HepG2 (cell line): Measurements from ENCODE around the gene HOXA6. TPM values are rescaled to one million over a fixed set of nuclear protein-coding genes. Genes with fewer than 3 reads are reported as not detected.

Experiments
- ATAC-seq: fragments of 200-7000 bp; cut with Tn5 transposase; 3 replicates; pipeline ENCODE4 v1.9.1; 2020; ENCODE audit warnings: mild to moderate bottlenecking, moderate library complexity
- BruUV-seq: library from RNA; stranded (reverse); fragments of 400-500 nt; replicated peaks from 2 replicates; lab custom pipeline; 2021; lab: Mats Ljungman, UMichigan
- CTCF ChIA-PET: fragments of 300-600 bp; formaldehyde crosslinking; extraction: SDS; loops from one replicate; lab custom pipeline; 2021; ENCODE audit warnings: low total read pairs, inconsistent platforms, low intra/inter-chr PET ratio; lab: Yijun Ruan, JAX
- POLR2A ChIA-PET: fragments of 350-600 bp; sonication (Branson Sonifier 250); formaldehyde crosslinking; loops from one replicate; lab custom pipeline; 2020; ENCODE audit warnings: antibody characterized with exemption, inconsistent platforms; lab: Yijun Ruan, JAX
- DNase-seq: peaks from one replicate; pipeline ENCODE4 v3.0.0-alpha.2; 2015; ENCODE audit warnings: low spot score
- FAIRE-seq: peaks from 3 replicates; lab custom pipeline; 2011; peaks lifted over from hg19 to GRCh38; lab: Jason Lieb, UNC
- H2AFZ ChIP-seq: one replicate; pipeline ENCODE4 v1.6.1; 2011; ENCODE audit warnings: low read length, inconsistent platforms
- H3K27ac ChIP-seq: fragments of 300-600 bp; 3 replicates; pipeline ENCODE4 v1.8.0; 2011; ENCODE audit warnings: mixed run types, mild to moderate bottlenecking, mixed read lengths, low read length, inconsistent platforms; ENCODE audit not compliant: insufficient read depth; ENCODE audit errors: extremely low read length
- H3K27me3 ChIP-seq, 2 experiments: fragments of 200-600 bp in 1 of 2; 2 replicates in 1 of 2; 3 replicates in 1 of 2; pipeline versions ENCODE4 v1.6.0 to v1.8.0; 2011; ENCODE audit warnings: low read length in 2 of 2, mild to moderate bottlenecking in 2 of 2, moderate library complexity in 2 of 2, inconsistent platforms in 1 of 2; ENCODE audit not compliant: insufficient read depth in 2 of 2, control insufficient read depth in 1 of 2
- H3K36me3 ChIP-seq, 2 experiments: fragments of 200-600 bp in 1 of 2; replicated peaks in 1 of 2; 2 replicates in 1 of 2; 3 replicates in 1 of 2; pipeline versions ENCODE4 v1.5.1 to v1.8.0; 2011; ENCODE audit warnings: low read length in 2 of 2, inconsistent platforms in 1 of 2; ENCODE audit not compliant: insufficient read depth in 2 of 2, control insufficient read depth in 1 of 2
- H3K4me1 ChIP-seq: 2 replicates; pipeline ENCODE4 v1.5.1; 2012; ENCODE audit warnings: low read length, inconsistent platforms; ENCODE audit not compliant: insufficient read depth
- H3K4me2 ChIP-seq: 2 replicates; pipeline ENCODE4 v1.6.0; 2011; ENCODE audit warnings: low read depth, low read length, inconsistent platforms
- H3K4me3 ChIP-seq, 3 experiments: fragments of 200-600 bp in 1 of 3; sonication (generic), shearing (Covaris generic) in 1 of 3; replicated peaks in 1 of 3; 2 replicates each; pipeline ENCODE4 v1.5.1; 2011 to 2016; ENCODE audit warnings: low read length in 3 of 3, inconsistent platforms in 2 of 3, low read depth in 2 of 3, mild to moderate bottlenecking in 2 of 3, control low read depth in 1 of 3, mixed read lengths in 1 of 3; ENCODE audit not compliant: insufficient read depth in 1 of 3
- H3K79me2 ChIP-seq: one replicate; pipeline ENCODE4 v1.6.1; 2011; ENCODE audit warnings: low read length, inconsistent platforms; ENCODE audit not compliant: insufficient read depth
- H3K9ac ChIP-seq: 2 replicates; pipeline ENCODE4 v1.6.0; 2011; ENCODE audit warnings: mild to moderate bottlenecking, low read depth, low read length, inconsistent platforms; ENCODE audit not compliant: insufficient read depth
- H3K9me3 ChIP-seq: 2 replicates; pipeline ENCODE4 v1.5.1; 2012; ENCODE audit warnings: mild to moderate bottlenecking, low read length
- H4K20me1 ChIP-seq: 2 replicates; pipeline ENCODE4 v1.6.0; 2011; ENCODE audit warnings: inconsistent platforms, mild to moderate bottlenecking, low read length, moderate library complexity; ENCODE audit not compliant: insufficient read depth
- NFIB ChIP-seq: sonication (generic); formaldehyde crosslinking; IDR thresholded peaks from 2 replicates; pipeline ENCODE4 v1.9.0; 2021; ENCODE audit warnings: missing genetic modification reagents, mild to moderate bottlenecking, borderline replicate concordance
- SIN3A ChIP-seq: IDR thresholded peaks from 2 replicates; pipeline ENCODE4 v1.6.1; 2011; ENCODE audit warnings: low read depth, mild to moderate bottlenecking, control low read depth, low read length, borderline replicate concordance
- ZBTB7B ChIP-seq: sonication (generic); formaldehyde crosslinking; IDR thresholded peaks from 2 replicates; pipeline ENCODE4 v1.4.0; 2020; ENCODE audit warnings: missing genetic modification reagents
- ZNF260 ChIP-seq: sonication (generic); formaldehyde crosslinking; IDR thresholded peaks from 2 replicates; pipeline ENCODE4 v1.4.0; 2020; ENCODE audit warnings: missing genetic modification reagents, low read depth, mild to moderate bottlenecking, borderline replicate concordance
- ZNF383 ChIP-seq: sonication (generic); formaldehyde crosslinking; IDR thresholded peaks from 2 replicates; pipeline ENCODE4 v1.4.0; 2020; ENCODE audit warnings: missing genetic modification reagents, mild to moderate bottlenecking, borderline replicate concordance
- ZNF562 ChIP-seq: sonication (generic); formaldehyde crosslinking; IDR thresholded peaks from 2 replicates; pipeline ENCODE4 v1.8.0; 2022; ENCODE audit warnings: missing genetic modification reagents, borderline replicate concordance
- ZNF563 ChIP-seq: sonication (generic); formaldehyde crosslinking; IDR thresholded peaks from 2 replicates; pipeline ENCODE4 v1.8.0; 2022; ENCODE audit warnings: mild to moderate bottlenecking, moderate library complexity, missing genetic modification reagents
- ZNF570 ChIP-seq: sonication (generic); formaldehyde crosslinking; IDR thresholded peaks from 2 replicates; pipeline ENCODE4 v1.4.0; 2020; ENCODE audit warnings: mild to moderate bottlenecking, missing genetic modification reagents, borderline replicate concordance
- ZNF775 ChIP-seq: sonication (generic); formaldehyde crosslinking; IDR thresholded peaks from 2 replicates; pipeline ENCODE4 v1.4.0; 2020; ENCODE audit warnings: missing genetic modification reagents, mild to moderate bottlenecking, moderate library complexity, borderline replicate concordance
- WGBS: methylation state at CpG from one replicate; pipeline ENCODE4 v1.1.6; 2017; ENCODE audit warnings: low lambda C conversion rate; 5-methylcytosine and 5-hydroxymethylcytosine counted together
- in situ Hi-C: cut with HindIII; loops from 2 replicates; pipeline ENCODE4 v1.10.0; 2017; ENCODE audit warnings: low pct_unique_long_range_greater_than_20kb; ENCODE audit not compliant: extremely low pct_ligation_motif_present
- intact Hi-C: fragments of 100-400 bp; cut with micrococcal nuclease; formaldehyde crosslinking; loops from one replicate; pipeline ENCODE4 v1.10.0; 2022; ENCODE audit not compliant: unreplicated experiment
- polyA plus RNA-seq, 8 experiments: library from polyadenylated mRNA; depleted of rRNA in 3 of 8; stranded (reverse) in 7 of 8; unstranded in 1 of 8; fragments of >200 nt; fragmentation: Illumina TruSeq in 4 of 8; extraction: Trizol in 4 of 8; gene quantifications; 2 replicates each; pipeline versions ENCODE4 v1.2.1 to v1.2.3, GENCODE V29; 2011 to 2016; ENCODE audit warnings: low read depth in 4 of 8, missing spikeins in 1 of 8, mixed read lengths in 1 of 8; ENCODE audit not compliant: insufficient read depth in 1 of 8
- total RNA-seq, 5 experiments: library from RNA; depleted of rRNA; stranded (reverse); fragments of >200 nt; fragmentation: Illumina TruSeq; extraction: Trizol; gene quantifications; 2 replicates each; pipeline ENCODE4 v1.2.3, GENCODE V29; 2016; ENCODE audit warnings: low read depth in 1 of 5
- TF ChIP-seq, protein P1 (sequence below): sonication (generic); formaldehyde crosslinking; IDR thresholded peaks from 2 replicates; pipeline ENCODE4 v1.8.1; 2022; ENCODE audit warnings: mild to moderate bottlenecking, missing genetic modification reagents
- TF ChIP-seq, protein P2 (sequence below): sonication (generic); IDR thresholded peaks from 2 replicates; pipeline ENCODE4 v1.6.1; 2016; ENCODE audit warnings: low read depth, borderline replicate concordance

HOXA6 gene
- total and polyA plus RNA-seq, 2 of the 13 experiments (the other 11 are each of a cell fraction or from before 2014, with no cell fraction given), result 1.3 to 1.5 TPM

DNA sequence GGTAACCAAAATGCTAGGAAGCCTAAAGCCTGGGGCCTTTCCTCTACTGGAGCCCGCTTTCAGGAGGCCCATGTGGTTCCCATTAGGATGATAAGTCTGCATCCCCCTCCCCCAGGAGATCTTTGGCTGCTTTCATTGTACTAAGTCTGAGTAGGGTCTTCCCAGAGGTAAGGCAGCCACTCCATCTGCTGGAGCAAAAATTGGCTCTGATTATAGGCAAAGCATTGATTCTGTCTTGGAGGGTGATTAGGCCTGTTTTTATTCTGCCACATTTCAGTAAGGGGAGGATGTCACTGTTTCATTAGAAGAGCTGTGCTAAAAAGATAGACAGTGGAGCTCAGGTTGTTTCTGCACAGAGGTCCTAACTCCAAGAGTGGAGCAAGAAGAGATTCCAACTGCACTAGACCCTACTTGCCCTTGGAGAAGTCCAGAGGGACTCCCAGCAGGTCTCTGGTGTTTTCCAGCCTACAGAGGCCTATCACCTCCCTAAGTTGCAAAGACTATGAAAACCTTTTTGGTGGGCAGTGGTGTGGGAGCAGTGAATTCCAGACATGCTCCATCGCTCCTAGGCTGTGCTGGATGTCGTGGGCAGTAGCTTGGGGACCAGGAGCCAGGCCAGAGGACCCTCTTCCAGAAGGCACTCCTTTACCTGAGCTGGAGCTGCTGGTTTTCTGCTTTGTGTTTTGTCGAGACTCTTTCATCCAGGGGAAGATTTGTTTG is 37.9 kb downstream of the HOXA6 start:
- in situ Hi-C loops, result no loop called here
- TF ChIP-seq ZNF260, result no peak
- TF ChIP-seq ZNF562, result no peak
- no peak for TF ChIP-seq ZNF563
- TF ChIP-seq ZNF383 (CRISPR knock-in tag), result no peak
- no peak for TF ChIP-seq NFIB (CRISPR knock-in tag)
- TF ChIP-seq ZNF775, result no peak
- TF ChIP-seq, protein P1, sequence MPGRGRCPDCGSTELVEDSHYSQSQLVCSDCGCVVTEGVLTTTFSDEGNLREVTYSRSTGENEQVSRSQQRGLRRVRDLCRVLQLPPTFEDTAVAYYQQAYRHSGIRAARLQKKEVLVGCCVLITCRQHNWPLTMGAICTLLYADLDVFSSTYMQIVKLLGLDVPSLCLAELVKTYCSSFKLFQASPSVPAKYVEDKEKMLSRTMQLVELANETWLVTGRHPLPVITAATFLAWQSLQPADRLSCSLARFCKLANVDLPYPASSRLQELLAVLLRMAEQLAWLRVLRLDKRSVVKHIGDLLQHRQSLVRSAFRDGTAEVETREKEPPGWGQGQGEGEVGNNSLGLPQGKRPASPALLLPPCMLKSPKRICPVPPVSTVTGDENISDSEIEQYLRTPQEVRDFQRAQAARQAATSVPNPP, result no peak
- no peak for TF ChIP-seq SIN3A
- no peak for TF ChIP-seq ZBTB7B (CRISPR knock-in tag)
- TF ChIP-seq, protein P2, sequence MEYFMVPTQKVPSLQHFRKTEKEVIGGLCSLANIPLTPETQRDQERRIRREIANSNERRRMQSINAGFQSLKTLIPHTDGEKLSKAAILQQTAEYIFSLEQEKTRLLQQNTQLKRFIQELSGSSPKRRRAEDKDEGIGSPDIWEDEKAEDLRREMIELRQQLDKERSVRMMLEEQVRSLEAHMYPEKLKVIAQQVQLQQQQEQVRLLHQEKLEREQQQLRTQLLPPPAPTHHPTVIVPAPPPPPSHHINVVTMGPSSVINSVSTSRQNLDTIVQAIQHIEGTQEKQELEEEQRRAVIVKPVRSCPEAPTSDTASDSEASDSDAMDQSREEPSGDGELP, result no peak
- TF ChIP-seq ZNF570 (CRISPR knock-in tag), result no peak
- H3K4me1 ChIP-seq, result peaks cover 12% of the 10 kb centered on the region; the same call in 1 of the 2 replicates
- H3K27ac ChIP-seq, result no peak overlapping the region
- H3K9me3 ChIP-seq, result no peaks in the 10 kb centered on the region
- WGBS, result 94% methylated on average over 3 of the region's 4 CpGs
- no peaks in the 10 kb centered on the region for H3K27me3 ChIP-seq
- POLR2A ChIA-PET, result interaction anchor here (3.8 kb wide), 1 partner anchor 12 kb away, joined by 55 read pairs; no protein-coding TSS in a partner anchor
- H3K79me2 ChIP-seq, result peaks cover 12% of the 10 kb centered on the region
- intact Hi-C loops, result no loop called here
- no peak overlapping the region for H3K4me3 ChIP-seq
- no TSS peak for BruUV-seq
- no peak overlapping the region for H3K9ac ChIP-seq
- H2AFZ ChIP-seq, result no peak overlapping the region
- CTCF ChIA-PET, result no interaction called here
- H4K20me1 ChIP-seq, result peaks cover 5% of the 10 kb centered on the region; the same call in 1 of the 2 replicates
- H3K4me2 ChIP-seq, result no peak overlapping the region
- DNase-seq (no peak), ATAC-seq (no peak; the same call in 2 of the 3 replicates), FAIRE-seq (no peak)
- H3K36me3 ChIP-seq, result peaks cover 2 to 7% of the 10 kb centered on the region in 2 experiments; a peak in 2 of 5 replicates
